HCT116 (cell line): ENCODE results near the gene SIN3A. TPM values are rescaled to one million over a fixed set of nuclear protein-coding genes. Genes with fewer than 3 reads are reported as not detected.
"Not testable (repeated sequence)": the region's sequence is repeated elsewhere in the genome, so short reads cannot be mapped to it uniquely, and the experiment has no call there.

Experiments used
- ATAC-seq: fragments of 200-7000 bp; cut with Tn5 transposase; 2 replicates; pipeline ENCODE4 v1.9.1; 2020; ENCODE audit warnings: mild to moderate bottlenecking, moderate library complexity
- BruUV-seq: library from RNA; stranded (reverse); fragments of 400-500 nt; replicated peaks from 2 replicates; lab custom pipeline; 2021; lab: Mats Ljungman, UMichigan
- CTCF ChIA-PET: fragments of 300-600 bp; sonication (Branson Sonifier 250); formaldehyde crosslinking; loops from one replicate; lab custom pipeline; 2021; ENCODE audit warnings: antibody characterized with exemption; lab: Charles Lee
- POLR2A ChIA-PET: fragments of 300-600, 350-600 bp; sonication (Branson Sonifier 250); formaldehyde crosslinking; loops from one replicate; lab custom pipeline; 2021; ENCODE audit warnings: antibody characterized with exemption; lab: Charles Lee
- RAD21 ChIA-PET, 2 experiments: fragments of 300-600 bp; sonication (Branson Sonifier 250); formaldehyde crosslinking; loops; one replicate each; lab custom pipeline; 2023; ENCODE audit warnings: low total read pairs in 2 of 2; ENCODE audit not compliant: uncharacterized antibody in 2 of 2, unreplicated experiment in 2 of 2, low non-redundant PET in 1 of 2; lab: Charles Lee
- DNase-seq: peaks from one replicate; pipeline ENCODE4 v3.0.0-alpha.2; 2010; ENCODE audit warnings: low read depth, low spot score
- H2AFZ ChIP-seq: fragments of 200-600 bp; shearing (Covaris generic), sonication (generic); 2 replicates; pipeline ENCODE4 v1.6.1; 2017; ENCODE audit warnings: low read depth, mixed run types, mixed read lengths, antibody characterized with exemption, low read length; ENCODE audit not compliant: poor library complexity, severe bottlenecking
- H3K27ac ChIP-seq: 2 replicates; pipeline ENCODE4 v1.5.1; 2012; ENCODE audit warnings: low read depth, low read length
- H3K27me3 ChIP-seq: fragments of 200-600 bp; sonication (generic); 2 replicates; pipeline ENCODE4 v1.6.1; 2016; ENCODE audit warnings: mixed run types, low read length, mixed read lengths; ENCODE audit not compliant: insufficient read depth
- H3K36me3 ChIP-seq, 2 experiments: fragments of 200-500 bp in 1 of 2; fragments of 200-600 bp in 1 of 2; sonication (Bioruptor generic) in 1 of 2; sonication (generic) in 1 of 2; 2 replicates each; pipeline versions ENCODE4 v1.5.1 to v1.6.1; 2014 to 2016; ENCODE audit warnings: low read length in 2 of 2, inconsistent platforms in 1 of 2, mixed read lengths in 1 of 2, mixed run types in 1 of 2; ENCODE audit not compliant: insufficient read depth in 2 of 2, control insufficient read depth in 1 of 2
- H3K4me1 ChIP-seq, 2 experiments: fragments of 200-600 bp in 1 of 2; sonication (generic) in 1 of 2; 2 replicates each; pipeline versions ENCODE4 v1.5.1 to v1.6.1; 2012 to 2017; ENCODE audit warnings: low read length in 2 of 2, inconsistent platforms in 1 of 2, mild to moderate bottlenecking in 1 of 2, mixed read lengths in 1 of 2, mixed run types in 1 of 2, moderate library complexity in 1 of 2; ENCODE audit not compliant: insufficient read depth in 2 of 2, control insufficient read depth in 1 of 2
- H3K4me2 ChIP-seq: fragments of 200-600 bp; sonication (generic); 2 replicates; pipeline ENCODE4 v1.6.1; 2017; ENCODE audit warnings: mixed run types, low read length, mixed read lengths
- H3K4me3 ChIP-seq, 2 experiments: fragments of 200-600 bp in 1 of 2; sonication (generic) in 1 of 2; replicated peaks in 1 of 2; 2 replicates each; pipeline ENCODE4 v1.5.1; 2011 to 2016; ENCODE audit warnings: low read length in 2 of 2, control low read depth in 1 of 2, low read depth in 1 of 2, mild to moderate bottlenecking in 1 of 2, mixed read lengths in 1 of 2, mixed run types in 1 of 2
- H3K79me2 ChIP-seq: fragments of 200-600 bp; sonication (generic); 2 replicates; pipeline ENCODE4 v1.6.1; 2017; ENCODE audit warnings: mild to moderate bottlenecking, mixed run types, low read length, moderate library complexity, mixed read lengths; ENCODE audit not compliant: insufficient read depth
- H3K9ac ChIP-seq: fragments of 200-600 bp; sonication (generic); 2 replicates; pipeline ENCODE4 v1.6.1; 2016; ENCODE audit warnings: low read length, mixed read lengths
- H3K9me2 ChIP-seq: fragments of 200-600 bp; sonication (generic), shearing (Covaris generic); 2 replicates; pipeline ENCODE4 v1.6.1; 2017; ENCODE audit warnings: mixed run types, mild to moderate bottlenecking, moderate library complexity; ENCODE audit not compliant: insufficient read depth
- H3K9me3 ChIP-seq, 2 experiments: fragments of 200-500 bp in 1 of 2; fragments of 200-600 bp in 1 of 2; sonication (Bioruptor generic) in 1 of 2; sonication (generic) in 1 of 2; 2 replicates each; pipeline ENCODE4 v1.6.1; 2014 to 2017; ENCODE audit warnings: low read length in 2 of 2, mixed read lengths in 2 of 2, inconsistent platforms in 1 of 2, low read depth in 1 of 2, mild to moderate bottlenecking in 1 of 2, mixed run types in 1 of 2, moderate library complexity in 1 of 2; ENCODE audit not compliant: control insufficient read depth in 1 of 2, insufficient read depth in 1 of 2
- H4K20me1 ChIP-seq: fragments of 200-600 bp; sonication (generic), shearing (Covaris generic); 2 replicates; pipeline ENCODE4 v1.6.1; 2017; ENCODE audit warnings: mixed run types, mild to moderate bottlenecking, moderate library complexity; ENCODE audit not compliant: insufficient read depth
- CEBPB ChIP-seq: IDR thresholded peaks from 2 replicates; pipeline ENCODE4 v1.6.1; 2012; ENCODE audit warnings: low read depth
- intact Hi-C: fragments of 100-400 bp; cut with micrococcal nuclease; formaldehyde crosslinking; loops from 2 replicates; pipeline ENCODE4 v1.10.0; 2022
- total RNA-seq: library from RNA; stranded (reverse); gene quantifications from one replicate; pipeline ENCODE4 v1.2.1, GENCODE V29; 2021; ENCODE audit not compliant: unreplicated experiment
- TF ChIP-seq, protein P1 (sequence below): IDR thresholded peaks from 2 replicates; pipeline ENCODE4 v1.6.1; 2012; ENCODE audit warnings: low read depth
- TF ChIP-seq, protein P2 (sequence below), 3 experiments: fragments of 200-600 bp in 1 of 3; sonication (generic) in 1 of 3; IDR thresholded peaks in 2 of 3; conservative IDR thresholded peaks in 1 of 3; 2 replicates each; pipeline ENCODE4 v1.5.1; 2012 to 2017; ENCODE audit warnings: low read depth in 2 of 3, low read length in 2 of 3, antibody characterized with exemption in 1 of 3, borderline replicate concordance in 1 of 3, control low read depth in 1 of 3, mild to moderate bottlenecking in 1 of 3, mixed read lengths in 1 of 3, mixed run types in 1 of 3, moderate library complexity in 1 of 3; ENCODE audit not compliant: insufficient read depth in 1 of 3

The SIN3A gene
- total RNA-seq, 1 experiment from 2014 or later: 70.1 TPM

DNA sequence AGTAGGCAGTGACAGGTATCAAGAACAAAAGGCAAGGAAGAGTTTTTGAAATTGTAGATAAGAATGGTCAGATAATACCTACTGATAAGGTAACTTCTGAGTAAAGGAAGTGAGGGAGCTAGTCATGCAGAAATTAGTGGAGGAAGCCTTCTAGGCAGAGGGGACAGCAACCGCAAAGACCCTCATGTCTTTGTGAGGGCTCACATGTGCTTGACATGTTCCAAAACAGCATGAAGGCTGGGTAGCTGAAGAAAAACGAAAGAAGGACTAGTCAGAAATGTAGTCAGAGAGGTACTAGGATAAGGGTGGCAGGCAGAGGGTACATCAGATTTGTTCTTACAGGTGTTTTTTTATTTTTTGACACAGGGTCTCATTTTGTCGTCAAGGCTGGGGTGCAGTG is 5.3 kb downstream of the SIN3A start (continued):
- TF ChIP-seq, protein P1, sequence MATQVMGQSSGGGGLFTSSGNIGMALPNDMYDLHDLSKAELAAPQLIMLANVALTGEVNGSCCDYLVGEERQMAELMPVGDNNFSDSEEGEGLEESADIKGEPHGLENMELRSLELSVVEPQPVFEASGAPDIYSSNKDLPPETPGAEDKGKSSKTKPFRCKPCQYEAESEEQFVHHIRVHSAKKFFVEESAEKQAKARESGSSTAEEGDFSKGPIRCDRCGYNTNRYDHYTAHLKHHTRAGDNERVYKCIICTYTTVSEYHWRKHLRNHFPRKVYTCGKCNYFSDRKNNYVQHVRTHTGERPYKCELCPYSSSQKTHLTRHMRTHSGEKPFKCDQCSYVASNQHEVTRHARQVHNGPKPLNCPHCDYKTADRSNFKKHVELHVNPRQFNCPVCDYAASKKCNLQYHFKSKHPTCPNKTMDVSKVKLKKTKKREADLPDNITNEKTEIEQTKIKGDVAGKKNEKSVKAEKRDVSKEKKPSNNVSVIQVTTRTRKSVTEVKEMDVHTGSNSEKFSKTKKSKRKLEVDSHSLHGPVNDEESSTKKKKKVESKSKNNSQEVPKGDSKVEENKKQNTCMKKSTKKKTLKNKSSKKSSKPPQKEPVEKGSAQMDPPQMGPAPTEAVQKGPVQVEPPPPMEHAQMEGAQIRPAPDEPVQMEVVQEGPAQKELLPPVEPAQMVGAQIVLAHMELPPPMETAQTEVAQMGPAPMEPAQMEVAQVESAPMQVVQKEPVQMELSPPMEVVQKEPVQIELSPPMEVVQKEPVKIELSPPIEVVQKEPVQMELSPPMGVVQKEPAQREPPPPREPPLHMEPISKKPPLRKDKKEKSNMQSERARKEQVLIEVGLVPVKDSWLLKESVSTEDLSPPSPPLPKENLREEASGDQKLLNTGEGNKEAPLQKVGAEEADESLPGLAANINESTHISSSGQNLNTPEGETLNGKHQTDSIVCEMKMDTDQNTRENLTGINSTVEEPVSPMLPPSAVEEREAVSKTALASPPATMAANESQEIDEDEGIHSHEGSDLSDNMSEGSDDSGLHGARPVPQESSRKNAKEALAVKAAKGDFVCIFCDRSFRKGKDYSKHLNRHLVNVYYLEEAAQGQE: no peak
- TF ChIP-seq CEBPB: no peak
- TF ChIP-seq, protein P2, sequence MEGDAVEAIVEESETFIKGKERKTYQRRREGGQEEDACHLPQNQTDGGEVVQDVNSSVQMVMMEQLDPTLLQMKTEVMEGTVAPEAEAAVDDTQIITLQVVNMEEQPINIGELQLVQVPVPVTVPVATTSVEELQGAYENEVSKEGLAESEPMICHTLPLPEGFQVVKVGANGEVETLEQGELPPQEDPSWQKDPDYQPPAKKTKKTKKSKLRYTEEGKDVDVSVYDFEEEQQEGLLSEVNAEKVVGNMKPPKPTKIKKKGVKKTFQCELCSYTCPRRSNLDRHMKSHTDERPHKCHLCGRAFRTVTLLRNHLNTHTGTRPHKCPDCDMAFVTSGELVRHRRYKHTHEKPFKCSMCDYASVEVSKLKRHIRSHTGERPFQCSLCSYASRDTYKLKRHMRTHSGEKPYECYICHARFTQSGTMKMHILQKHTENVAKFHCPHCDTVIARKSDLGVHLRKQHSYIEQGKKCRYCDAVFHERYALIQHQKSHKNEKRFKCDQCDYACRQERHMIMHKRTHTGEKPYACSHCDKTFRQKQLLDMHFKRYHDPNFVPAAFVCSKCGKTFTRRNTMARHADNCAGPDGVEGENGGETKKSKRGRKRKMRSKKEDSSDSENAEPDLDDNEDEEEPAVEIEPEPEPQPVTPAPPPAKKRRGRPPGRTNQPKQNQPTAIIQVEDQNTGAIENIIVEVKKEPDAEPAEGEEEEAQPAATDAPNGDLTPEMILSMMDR (IDR thresholded peaks at IDR 0.05 in 2 of 3, conservative IDR thresholded peaks at IDR 0.05 in 1 of 3; ENCODE audit: borderline replicate concordance in 1 of 3, insufficient read depth in 1 of 3, low read depth in 2 of 3, low read length in 2 of 3): no peak
- TF ChIP-seq, all 23 proteins: peak for 0

DNA sequence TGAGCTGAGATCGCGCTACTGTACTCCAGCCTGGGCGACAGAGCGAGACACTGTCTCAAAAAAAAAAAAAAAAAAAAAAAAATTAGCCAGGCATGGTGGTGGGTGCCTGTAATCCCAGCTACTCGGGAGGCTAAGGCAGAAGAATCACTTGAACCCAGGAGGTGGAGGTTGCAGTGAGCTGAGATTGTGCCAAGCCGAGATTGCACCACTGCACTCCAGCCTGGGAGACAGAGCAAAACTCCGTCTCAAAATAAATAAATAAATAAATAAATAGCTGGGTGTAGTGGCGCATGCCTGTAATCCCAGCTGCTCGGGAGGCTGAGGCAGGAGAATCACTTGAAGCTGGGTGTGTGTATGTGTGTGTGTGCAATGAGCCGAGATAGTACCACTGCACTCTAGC is 6.2 kb downstream of the SIN3A start:
- ChIA-PET POLR2A (interaction anchor here (0.8 to 1.4 kb wide), 2 partner anchors 8 to 10 kb away, joined by 3 to 7 read pairs; no protein-coding TSS in a partner anchor), CTCF (interaction anchor here (0.8 kb wide), 1 partner anchor 1138 kb away, joined by 4 read pairs; no protein-coding TSS in a partner anchor)
- H2AFZ ChIP-seq, RAD21 ChIA-PET, H3K27ac ChIP-seq, intact Hi-C loops, ATAC-seq, H3K4me2 ChIP-seq, H3K9ac ChIP-seq, H3K36me3 ChIP-seq, BruUV-seq, H3K9me3 ChIP-seq, H3K9me2 ChIP-seq, H3K27me3 ChIP-seq, H3K4me3 ChIP-seq, DNase-seq: not testable (repeated sequence)
- H3K79me2 ChIP-seq: peaks cover 99% of the 10 kb centered on the region
- peaks cover 10% of the 10 kb centered on the region; the same call in 1 of the 2 replicates for H4K20me1 ChIP-seq
- H3K4me1 ChIP-seq: peaks cover 9 to 11% of the 10 kb centered on the region in 2 experiments

DNA sequence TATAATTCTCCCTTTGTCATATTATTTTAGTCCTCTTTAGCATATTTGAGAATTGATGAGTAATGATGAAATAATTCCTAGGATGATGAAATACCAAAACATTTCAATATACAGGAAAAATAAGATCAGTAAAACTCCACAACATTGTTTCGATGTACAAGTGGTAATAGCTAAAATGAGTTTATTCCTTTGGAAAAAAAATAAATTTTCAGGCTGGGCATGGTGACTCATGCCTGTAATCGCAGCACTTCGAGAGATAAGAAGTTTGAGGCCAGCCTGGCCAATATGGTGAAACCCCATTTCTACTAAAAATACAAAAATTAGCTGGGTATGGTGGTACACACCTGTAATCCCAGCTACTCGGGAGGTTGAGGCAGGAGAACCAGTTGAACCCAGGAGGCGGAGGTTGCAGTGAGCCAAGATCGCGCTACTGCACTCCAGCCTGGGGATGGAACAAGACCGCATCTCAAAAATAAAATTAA is 7.5 kb downstream of the SIN3A start:
- H3K4me2 ChIP-seq: not testable (repeated sequence)

More for the DNA sequence above, 7.5 kb downstream of the SIN3A start:
- intact Hi-C loops, ATAC-seq, H4K20me1 ChIP-seq, H3K27ac ChIP-seq, H3K9ac ChIP-seq, H3K27me3 ChIP-seq, H3K4me3 ChIP-seq, CTCF ChIA-PET, RAD21 ChIA-PET, H3K36me3 ChIP-seq, H2AFZ ChIP-seq, H3K9me3 ChIP-seq, H3K9me2 ChIP-seq, DNase-seq, H3K4me1 ChIP-seq, BruUV-seq: not testable (repeated sequence)
- POLR2A ChIA-PET: interaction anchor here (1.4 kb wide), 1 partner anchor 8 kb away, joined by 5 read pairs; the partner anchor contains the start of gene SIN3A
- H3K79me2 ChIP-seq: peaks cover 98% of the 10 kb centered on the region
